LoVo (cell line): ENCODE data around the gene LCLAT1.

Source experiments
- DNase-seq: peaks from one replicate; pipeline ENCODE4 v3.0.0-alpha.2; 2016; ENCODE audit warnings: low spot score

LCLAT1 gene

DNA sequence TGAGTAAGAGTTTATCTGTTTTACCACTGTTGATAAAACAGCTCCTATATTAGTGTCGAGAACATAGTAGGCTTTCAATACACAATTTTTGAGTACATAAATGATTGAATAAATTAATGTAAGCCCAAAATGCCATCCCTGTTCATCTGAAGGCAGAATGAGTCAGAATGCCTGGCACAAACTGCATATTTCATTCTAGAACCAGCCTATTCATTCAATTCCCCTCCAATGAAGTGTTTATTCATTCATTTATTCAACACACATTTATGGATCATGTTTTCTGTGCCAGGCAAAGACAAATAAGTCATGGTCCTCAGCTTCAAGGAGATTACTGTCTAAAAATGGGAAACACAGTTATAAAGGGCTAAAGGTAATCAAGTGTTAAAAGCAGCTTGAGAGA is 22.8 kb upstream of the LCLAT1 start:
- DNase-seq: no peak

- DNase-seq: no peak
Measured at GRCh38 chr2:30425326-30425725, 21.7 kb upstream of the LCLAT1 start.

DNA sequence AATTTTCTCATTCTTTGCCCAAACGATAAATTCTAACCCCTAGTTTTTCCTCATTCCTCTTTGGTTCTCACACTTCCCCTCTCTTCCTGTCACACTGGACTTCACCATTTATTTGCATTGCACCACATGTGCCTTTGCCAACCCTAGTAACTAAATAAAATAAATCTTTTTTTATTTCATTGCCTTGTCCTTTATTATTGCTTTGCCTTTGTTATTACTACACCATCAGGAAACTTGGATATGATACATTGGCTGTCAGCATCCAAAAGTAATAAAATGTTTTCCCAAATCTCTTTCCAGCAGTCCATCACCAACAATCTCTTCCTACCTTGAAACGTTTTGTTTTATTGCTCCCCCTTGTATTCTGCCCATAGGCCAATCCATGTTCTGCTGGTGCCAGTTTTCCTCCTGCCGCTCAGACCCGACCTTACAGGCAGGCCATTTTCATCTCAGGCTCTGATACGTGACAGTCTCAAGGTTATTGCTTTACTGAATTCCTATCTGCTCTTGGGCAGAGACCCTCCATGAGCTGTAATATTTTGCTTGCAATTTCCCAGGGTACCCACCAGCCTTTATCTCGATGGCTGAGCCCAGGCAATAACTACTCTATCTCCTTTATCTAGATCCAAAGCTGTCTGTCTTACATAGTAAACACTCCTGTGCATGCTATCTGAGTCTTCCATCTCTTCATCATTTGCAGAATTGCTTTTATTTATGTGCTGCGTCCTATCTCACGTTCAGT is 19.3 kb upstream of the LCLAT1 start:
- DNase-seq: no peak

DNA sequence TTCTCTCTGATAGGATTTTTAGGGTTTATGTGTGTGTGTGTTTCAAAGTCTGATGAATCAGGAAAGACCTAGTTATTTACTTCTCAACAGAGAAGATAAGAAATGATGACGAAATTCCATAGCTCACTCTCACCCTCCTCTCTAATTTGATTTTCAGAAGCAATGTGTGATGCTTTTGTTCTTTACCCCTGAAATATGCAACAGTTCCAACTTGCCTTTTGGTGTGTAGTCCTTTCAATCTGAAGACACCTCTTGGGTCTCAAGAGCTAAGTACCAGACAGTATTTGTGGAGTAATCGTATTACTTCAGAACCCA is 18.7 kb upstream of the LCLAT1 start:
- DNase-seq: no peak

GRCh38 chr2:30428827-30429461 is 18.1 kb upstream of the LCLAT1 start:
- DNase-seq: no peak

- no peak for DNase-seq
Measured at GRCh38 chr2:30433541-30434299, 13.3 kb upstream of the LCLAT1 start.

GRCh38 chr2:30434708-30435107 is 12.3 kb upstream of the LCLAT1 start:
- DNase-seq: no peak

DNA sequence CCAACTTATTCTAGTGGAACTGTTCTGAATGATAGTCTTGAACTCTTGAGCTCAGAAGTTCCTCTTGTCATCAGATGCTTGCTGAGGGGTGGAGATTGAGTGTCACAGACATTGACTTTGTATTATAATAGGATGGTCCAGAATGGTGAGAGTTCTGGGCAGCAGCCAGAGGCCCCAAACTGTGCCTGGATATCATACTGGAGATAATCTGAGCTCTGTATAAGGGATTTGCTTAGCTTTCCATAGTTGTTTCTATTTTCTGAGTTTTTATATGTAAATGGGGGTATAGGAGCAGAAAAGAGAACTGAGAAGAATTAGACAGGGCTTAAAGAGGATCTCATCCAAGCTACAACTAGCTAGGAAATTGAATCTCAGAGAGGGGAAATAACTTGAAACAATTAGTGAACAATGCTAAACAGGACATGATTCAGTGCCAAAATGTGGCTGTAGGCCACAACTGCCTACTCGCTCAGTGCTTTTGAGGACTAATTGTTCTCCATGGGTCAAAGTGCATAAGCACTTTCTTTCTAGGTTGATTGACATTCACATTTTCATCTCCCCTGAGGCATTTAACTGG is 10.1 kb upstream of the LCLAT1 start:
- no peak for DNase-seq

DNA sequence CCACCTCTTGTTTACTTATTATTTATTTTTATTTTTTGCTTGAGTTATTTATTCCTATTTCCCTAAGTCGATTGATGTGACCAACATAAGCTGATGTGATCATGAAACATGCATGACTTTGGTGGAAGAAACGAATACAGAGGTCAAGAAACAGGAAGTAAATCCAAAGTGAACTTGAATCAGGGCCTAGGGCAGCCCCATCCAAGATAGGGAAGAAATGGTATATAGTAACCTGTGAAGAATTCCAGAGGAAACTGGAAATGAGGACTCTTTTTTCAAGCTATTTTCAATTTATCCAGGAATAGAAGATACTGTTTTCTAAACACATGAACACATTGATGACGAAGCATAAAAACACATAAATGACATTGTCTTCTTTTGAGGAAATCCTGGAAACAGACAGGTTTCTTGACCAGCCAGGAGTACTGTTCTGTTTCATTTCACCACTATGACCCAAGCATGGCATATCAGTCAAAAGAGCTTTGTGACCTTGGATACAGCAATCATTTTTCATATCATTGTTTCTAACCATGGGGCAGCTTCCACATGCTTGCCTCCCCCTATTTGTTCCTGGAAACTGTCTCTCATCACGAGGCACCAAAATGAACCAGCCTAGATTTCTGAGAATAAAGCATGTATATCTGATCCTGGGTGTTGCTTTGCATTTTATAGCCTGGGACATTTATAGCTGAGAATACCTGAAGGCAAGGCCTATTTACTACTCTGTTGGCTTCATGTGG is 9.1 kb upstream of the LCLAT1 start:
- no peak for DNase-seq

DNA sequence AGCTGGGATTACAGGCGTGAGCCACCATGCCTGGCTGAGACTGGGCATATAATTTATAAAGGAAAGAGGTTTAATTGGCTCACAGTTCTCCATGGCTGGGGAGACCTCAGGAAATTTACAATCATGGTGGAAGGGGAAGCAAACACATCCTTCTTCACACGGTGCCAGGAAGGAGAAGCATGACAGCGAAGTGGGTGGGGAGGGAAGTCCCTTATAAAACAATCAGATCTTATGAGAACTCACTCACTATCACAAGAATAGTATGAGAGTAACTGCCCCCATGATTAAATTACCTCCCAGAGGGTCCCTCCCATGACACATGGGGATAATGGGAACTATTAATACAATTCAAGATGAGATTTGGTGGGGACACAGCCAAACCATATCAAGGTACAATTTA is 7.8 kb upstream of the LCLAT1 start:
- no peak for DNase-seq

GRCh38 chr2:30439879-30440278 is 7.2 kb upstream of the LCLAT1 start:
- no peak for DNase-seq

GRCh38 chr2:30441023-30441422 is 6.0 kb upstream of the LCLAT1 start:
- DNase-seq: no peak

DNA sequence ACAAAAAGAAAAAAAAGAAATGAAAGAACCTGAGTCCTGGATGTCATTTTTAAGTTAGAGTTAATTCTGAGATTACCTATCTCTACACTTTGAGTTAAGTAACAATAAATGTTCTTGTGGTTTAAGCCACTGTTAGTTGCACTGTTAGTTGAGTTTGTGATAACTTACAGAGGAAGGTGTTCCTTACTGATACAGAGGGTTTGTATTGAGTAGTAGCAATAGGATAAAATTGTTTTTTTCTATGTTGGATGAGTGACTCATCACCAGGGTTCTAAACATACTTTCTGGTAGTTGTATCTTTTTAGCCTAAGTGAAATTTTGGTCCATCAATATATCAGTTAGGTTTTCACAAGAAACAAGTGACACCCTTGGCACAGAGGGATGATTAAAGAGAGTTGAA is 4.0 kb upstream of the LCLAT1 start:
- DNase-seq: no peak

DNA sequence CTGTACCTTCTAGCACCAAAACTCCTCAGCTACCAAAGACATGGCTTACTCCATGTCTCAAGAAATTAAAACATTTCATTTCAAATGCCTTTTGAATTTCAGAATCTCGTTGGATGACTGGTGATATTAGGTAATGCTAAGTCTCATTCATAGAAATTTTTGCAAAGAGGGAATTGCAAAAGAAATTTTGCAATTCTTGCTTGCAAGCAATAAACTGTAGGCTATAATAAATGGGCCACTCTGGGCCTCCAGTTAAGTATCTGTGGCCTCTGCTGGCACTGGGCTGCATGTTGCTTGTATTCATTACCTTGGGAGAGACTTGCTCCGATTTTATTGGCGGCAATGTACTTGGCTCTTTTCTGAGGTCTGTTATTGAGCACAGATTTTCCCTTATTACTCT is 2.8 kb upstream of the LCLAT1 start:
- DNase-seq: no peak

- DNase-seq: no peak
Measured at GRCh38 chr2:30445266-30445821, 1.7 kb upstream of the LCLAT1 start.

- peak; percentile 9 for DNase-seq
Measured at GRCh38 chr2:30446602-30447148, 371 bp upstream of the LCLAT1 start.

DNA sequence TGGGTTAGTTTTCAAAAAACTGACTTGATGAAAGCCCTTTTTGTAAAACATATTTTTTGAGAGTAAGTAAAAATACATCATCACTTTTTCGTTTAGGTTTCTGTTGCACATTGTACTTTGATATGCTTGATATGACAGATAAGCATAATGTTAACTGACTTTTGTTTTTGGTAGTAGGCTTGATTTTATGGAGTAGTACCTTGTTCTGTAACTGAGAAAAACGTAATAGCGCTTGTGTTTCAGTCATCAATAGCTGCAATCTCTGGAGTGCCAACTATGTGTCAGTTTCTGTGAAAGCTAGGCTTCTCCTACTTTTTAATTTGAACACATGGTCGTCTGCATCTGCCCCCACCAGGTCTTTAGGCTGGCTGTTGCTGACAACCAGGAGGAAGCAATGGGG is 1.3 kb downstream of the LCLAT1 start:
- DNase-seq: no peak

DNA sequence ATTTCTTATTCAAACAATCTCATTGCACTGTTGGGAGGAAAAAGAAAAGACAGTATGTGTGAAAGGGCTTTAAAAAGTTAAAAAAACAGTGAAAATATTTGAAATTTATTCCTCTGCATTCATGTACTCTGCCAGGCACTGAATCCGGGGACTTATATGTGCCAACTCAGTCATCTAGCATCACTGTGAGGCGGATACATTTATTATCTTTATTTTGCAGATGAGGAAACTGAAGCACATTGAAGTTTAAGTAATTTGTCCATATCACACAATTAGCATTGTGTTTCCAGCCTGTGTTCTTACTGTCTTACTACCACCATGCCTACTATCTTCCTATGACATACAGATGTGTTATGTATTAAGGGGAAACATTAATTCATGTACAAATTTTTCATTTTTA is 1.8 kb downstream of the LCLAT1 start:
- no peak for DNase-seq

DNA sequence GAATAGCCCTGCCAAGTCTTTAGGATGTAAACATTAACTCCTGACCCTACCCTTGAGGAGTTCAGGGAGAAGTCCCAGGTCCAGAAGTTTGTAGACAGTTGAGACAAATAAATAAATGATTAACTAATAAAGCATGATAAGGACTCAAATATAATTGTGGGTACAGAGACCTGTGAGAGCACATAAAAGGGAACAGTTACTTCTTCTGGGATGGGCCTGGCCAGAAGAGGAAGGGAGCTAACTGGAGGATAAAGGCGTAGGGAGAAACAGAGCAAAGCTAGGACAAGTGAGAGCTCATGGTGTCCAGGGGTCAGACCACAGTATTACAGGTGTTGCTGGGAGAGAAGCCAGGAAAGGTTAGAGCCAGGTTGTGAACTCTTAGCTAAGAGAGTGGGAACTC is 3.0 kb downstream of the LCLAT1 start:
- peak; percentile 19 for DNase-seq

DNA sequence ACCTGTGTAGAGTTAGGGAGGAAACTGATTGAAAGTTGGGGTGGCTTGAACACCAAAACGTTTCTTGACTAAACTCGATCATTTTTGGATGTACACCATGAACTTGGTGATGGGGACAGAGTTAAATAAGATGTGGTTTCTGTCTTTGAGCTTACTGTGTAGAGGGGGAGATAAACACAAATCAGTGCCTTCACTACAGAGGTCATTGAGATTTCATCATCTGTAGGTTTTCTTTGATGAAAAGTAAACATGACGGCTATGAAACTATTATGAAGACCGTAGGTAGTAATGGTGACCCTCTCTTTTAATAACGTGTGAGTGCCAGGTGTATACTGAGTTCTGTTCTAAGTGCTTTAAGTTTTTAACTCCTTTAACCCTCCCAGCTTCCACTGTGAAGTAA is 6.5 kb downstream of the LCLAT1 start:
- DNase-seq: no peak

- DNase-seq: no peak
Measured at GRCh38 chr2:30454571-30454970, 7.5 kb downstream of the LCLAT1 start.
